Measurements from ENCODE around the gene EVA1A. TPM values are rescaled to one million over a fixed set of nuclear protein-coding genes. Genes with fewer than 3 reads are reported as not detected.

EVA1A gene
- total and polyA plus RNA-seq, 2 experiments from 2014 or later, result 0.51 to 0.57 TPM

- Histone ChIP-seq H3K27ac (no peak overlapping the region), H3K36me3 (no peaks in the 10 kb centered on the region), H3K4me3 (no peak overlapping the region), H3K4me1 (ENCODE audit: low read depth) (no peaks in the 10 kb centered on the region), H3K9me3 (ENCODE audit: low read depth) (no peaks in the 10 kb centered on the region), H3K27me3 (no peaks in the 10 kb centered on the region)
- no peak for DNase-seq (ENCODE audit: low read depth in 1 of 2, low spot score in 1 of 2)
- no peak for TF ChIP-seq CTCF (IDR thresholded peaks at IDR 0.05; ENCODE audit: low read depth, low read length)
These were observed 23.1 kb downstream of the EVA1A start for GRCh38 chr2:75537658-75538057.

- H3K27me3 ChIP-seq, result no peaks in the 10 kb centered on the region
- DNase-seq (ENCODE audit: low read depth in 1 of 2, low spot score in 1 of 2), result no peak
- H3K4me1 ChIP-seq (ENCODE audit: low read depth), result no peaks in the 10 kb centered on the region
- H3K27ac ChIP-seq, result no peak overlapping the region
- no peak overlapping the region for H3K4me3 ChIP-seq
- no peaks in the 10 kb centered on the region for H3K36me3 ChIP-seq
- H3K9me3 ChIP-seq (ENCODE audit: low read depth), result no peaks in the 10 kb centered on the region
- no peak for TF ChIP-seq CTCF (IDR thresholded peaks at IDR 0.05; ENCODE audit: low read depth, low read length)
These were observed 27.6 kb downstream of the EVA1A start for GRCh38 chr2:75533135-75533534.

- Histone ChIP-seq H3K4me1 (ENCODE audit: low read depth) (no peaks in the 10 kb centered on the region), H3K27me3 (no peaks in the 10 kb centered on the region), H3K9me3 (ENCODE audit: low read depth) (no peaks in the 10 kb centered on the region), H3K27ac (no peak overlapping the region), H3K4me3 (no peak overlapping the region), H3K36me3 (no peaks in the 10 kb centered on the region)
- no peak for DNase-seq (ENCODE audit: low read depth in 1 of 2, low spot score in 1 of 2)
- TF ChIP-seq CTCF (IDR thresholded peaks at IDR 0.05; ENCODE audit: low read depth, low read length), result no peak
These were observed 28.3 kb downstream of the EVA1A start for GRCh38 chr2:75532488-75532887.

GRCh38 chr2:75528221-75528977, 32.3 kb downstream of the EVA1A start:
- Histone ChIP-seq H3K27me3 (no peaks in the 10 kb centered on the region), H3K4me3 (no peak overlapping the region), H3K36me3 (no peaks in the 10 kb centered on the region), H3K27ac (no peak overlapping the region), H3K4me1 (ENCODE audit: low read depth) (no peaks in the 10 kb centered on the region), H3K9me3 (ENCODE audit: low read depth) (no peaks in the 10 kb centered on the region)
- no peak for TF ChIP-seq CTCF (IDR thresholded peaks at IDR 0.05; ENCODE audit: low read depth, low read length)
- no peak for DNase-seq (ENCODE audit: low read depth in 1 of 2, low spot score in 1 of 2)

GRCh38 chr2:75527676-75528075, 33.1 kb downstream of the EVA1A start:
- DNase-seq (ENCODE audit: low read depth in 1 of 2, low spot score in 1 of 2), result peak in 1 of 2 donors; percentile 20
- TF ChIP-seq CTCF (IDR thresholded peaks at IDR 0.05; ENCODE audit: low read depth, low read length), result no peak
- Histone ChIP-seq H3K27me3 (no peaks in the 10 kb centered on the region), H3K27ac (no peak overlapping the region), H3K9me3 (ENCODE audit: low read depth) (no peaks in the 10 kb centered on the region), H3K4me1 (ENCODE audit: low read depth) (no peaks in the 10 kb centered on the region), H3K4me3 (no peak overlapping the region), H3K36me3 (no peaks in the 10 kb centered on the region)

Data from cardiac muscle cell (in vitro differentiated cells and primary cell).